ENCODE data around the gene FBXO42.

DNA sequence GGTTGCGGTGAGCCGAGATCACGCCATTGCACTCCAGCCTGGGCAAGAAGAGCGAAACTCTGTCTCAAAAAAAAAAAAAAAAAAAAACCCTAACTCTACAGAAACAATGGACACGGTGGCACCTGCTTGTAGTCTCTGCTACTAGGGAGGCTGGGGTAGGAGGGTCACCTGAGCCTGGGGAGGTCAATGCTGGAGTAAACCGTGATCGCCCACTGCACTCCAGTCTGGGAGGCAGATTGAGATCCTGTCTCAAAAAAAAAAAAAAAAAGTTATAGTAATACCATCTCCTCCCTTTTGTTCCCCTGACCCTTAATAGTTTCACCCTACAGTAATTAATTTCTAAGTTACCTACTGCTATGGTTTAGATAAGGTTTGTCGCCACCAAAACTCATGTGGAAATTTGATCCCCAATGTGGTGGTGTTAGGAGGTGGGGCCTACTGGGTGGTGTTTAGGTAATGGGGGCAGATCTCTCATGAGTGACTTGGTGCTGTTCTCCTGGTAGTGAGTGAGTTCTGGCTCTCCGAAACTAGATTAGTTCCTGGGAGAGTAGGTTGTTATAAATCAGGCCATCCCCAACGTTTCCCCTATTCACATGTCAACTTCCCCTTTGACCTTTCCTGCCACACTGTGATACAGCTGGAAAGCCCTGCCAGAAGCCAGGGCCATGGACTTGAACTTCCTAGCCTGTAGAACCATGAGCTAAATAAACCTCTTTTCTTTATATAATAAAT lies 9.8 kb downstream of the FBXO42 start:
- TF ChIP-seq CTCF (IDR thresholded peaks at IDR 0.05) (no peak), POLR2A (IDR thresholded peaks at IDR 0.05) (no peak)
